HCT116 (cell line): ENCODE results near the gene HSDL2. TPM values are rescaled to one million over a fixed set of nuclear protein-coding genes. Genes with fewer than 3 reads are reported as not detected.

Experiments used
- ATAC-seq: fragments of 200-7000 bp; cut with Tn5 transposase; 2 replicates; pipeline ENCODE4 v1.9.1; 2020; ENCODE audit warnings: mild to moderate bottlenecking, moderate library complexity
- BruUV-seq: library from RNA; stranded (reverse); fragments of 400-500 nt; replicated peaks from 2 replicates; lab custom pipeline; 2021; lab: Mats Ljungman, UMichigan
- CTCF ChIA-PET: fragments of 300-600 bp; sonication (Branson Sonifier 250); formaldehyde crosslinking; loops from one replicate; lab custom pipeline; 2021; ENCODE audit warnings: antibody characterized with exemption; lab: Charles Lee
- POLR2A ChIA-PET: fragments of 300-600, 350-600 bp; sonication (Branson Sonifier 250); formaldehyde crosslinking; loops from one replicate; lab custom pipeline; 2021; ENCODE audit warnings: antibody characterized with exemption; lab: Charles Lee
- RAD21 ChIA-PET, 2 experiments: fragments of 300-600 bp; sonication (Branson Sonifier 250); formaldehyde crosslinking; loops; one replicate each; lab custom pipeline; 2023; ENCODE audit warnings: low total read pairs in 2 of 2; ENCODE audit not compliant: uncharacterized antibody in 2 of 2, unreplicated experiment in 2 of 2, low non-redundant PET in 1 of 2; lab: Charles Lee
- DNase-seq: peaks from one replicate; pipeline ENCODE4 v3.0.0-alpha.2; 2010; ENCODE audit warnings: low read depth, low spot score
- H2AFZ ChIP-seq: fragments of 200-600 bp; shearing (Covaris generic), sonication (generic); 2 replicates; pipeline ENCODE4 v1.6.1; 2017; ENCODE audit warnings: low read depth, mixed run types, mixed read lengths, antibody characterized with exemption, low read length; ENCODE audit not compliant: poor library complexity, severe bottlenecking
- H3K27ac ChIP-seq: 2 replicates; pipeline ENCODE4 v1.5.1; 2012; ENCODE audit warnings: low read depth, low read length
- H3K27me3 ChIP-seq: fragments of 200-600 bp; sonication (generic); 2 replicates; pipeline ENCODE4 v1.6.1; 2016; ENCODE audit warnings: mixed run types, low read length, mixed read lengths; ENCODE audit not compliant: insufficient read depth
- H3K36me3 ChIP-seq, 2 experiments: fragments of 200-500 bp in 1 of 2; fragments of 200-600 bp in 1 of 2; sonication (Bioruptor generic) in 1 of 2; sonication (generic) in 1 of 2; 2 replicates each; pipeline versions ENCODE4 v1.5.1 to v1.6.1; 2014 to 2016; ENCODE audit warnings: low read length in 2 of 2, inconsistent platforms in 1 of 2, mixed read lengths in 1 of 2, mixed run types in 1 of 2; ENCODE audit not compliant: insufficient read depth in 2 of 2, control insufficient read depth in 1 of 2
- H3K4me1 ChIP-seq, 2 experiments: fragments of 200-600 bp in 1 of 2; sonication (generic) in 1 of 2; 2 replicates each; pipeline versions ENCODE4 v1.5.1 to v1.6.1; 2012 to 2017; ENCODE audit warnings: low read length in 2 of 2, inconsistent platforms in 1 of 2, mild to moderate bottlenecking in 1 of 2, mixed read lengths in 1 of 2, mixed run types in 1 of 2, moderate library complexity in 1 of 2; ENCODE audit not compliant: insufficient read depth in 2 of 2, control insufficient read depth in 1 of 2
- H3K4me2 ChIP-seq: fragments of 200-600 bp; sonication (generic); 2 replicates; pipeline ENCODE4 v1.6.1; 2017; ENCODE audit warnings: mixed run types, low read length, mixed read lengths
- H3K4me3 ChIP-seq, 2 experiments: fragments of 200-600 bp in 1 of 2; sonication (generic) in 1 of 2; replicated peaks in 1 of 2; 2 replicates each; pipeline ENCODE4 v1.5.1; 2011 to 2016; ENCODE audit warnings: low read length in 2 of 2, control low read depth in 1 of 2, low read depth in 1 of 2, mild to moderate bottlenecking in 1 of 2, mixed read lengths in 1 of 2, mixed run types in 1 of 2
- H3K79me2 ChIP-seq: fragments of 200-600 bp; sonication (generic); 2 replicates; pipeline ENCODE4 v1.6.1; 2017; ENCODE audit warnings: mild to moderate bottlenecking, mixed run types, low read length, moderate library complexity, mixed read lengths; ENCODE audit not compliant: insufficient read depth
- H3K9ac ChIP-seq: fragments of 200-600 bp; sonication (generic); 2 replicates; pipeline ENCODE4 v1.6.1; 2016; ENCODE audit warnings: low read length, mixed read lengths
- H3K9me2 ChIP-seq: fragments of 200-600 bp; sonication (generic), shearing (Covaris generic); 2 replicates; pipeline ENCODE4 v1.6.1; 2017; ENCODE audit warnings: mixed run types, mild to moderate bottlenecking, moderate library complexity; ENCODE audit not compliant: insufficient read depth
- H3K9me3 ChIP-seq, 2 experiments: fragments of 200-500 bp in 1 of 2; fragments of 200-600 bp in 1 of 2; sonication (Bioruptor generic) in 1 of 2; sonication (generic) in 1 of 2; 2 replicates each; pipeline ENCODE4 v1.6.1; 2014 to 2017; ENCODE audit warnings: low read length in 2 of 2, mixed read lengths in 2 of 2, inconsistent platforms in 1 of 2, low read depth in 1 of 2, mild to moderate bottlenecking in 1 of 2, mixed run types in 1 of 2, moderate library complexity in 1 of 2; ENCODE audit not compliant: control insufficient read depth in 1 of 2, insufficient read depth in 1 of 2
- H4K20me1 ChIP-seq: fragments of 200-600 bp; sonication (generic), shearing (Covaris generic); 2 replicates; pipeline ENCODE4 v1.6.1; 2017; ENCODE audit warnings: mixed run types, mild to moderate bottlenecking, moderate library complexity; ENCODE audit not compliant: insufficient read depth
- ATF3 ChIP-seq: IDR thresholded peaks from 2 replicates; pipeline ENCODE4 v1.6.1; 2012
- CBX3 ChIP-seq: IDR thresholded peaks from 2 replicates; pipeline ENCODE4 v1.6.1; 2012; ENCODE audit warnings: low read depth
- CEBPB ChIP-seq: IDR thresholded peaks from 2 replicates; pipeline ENCODE4 v1.6.1; 2012; ENCODE audit warnings: low read depth
- EGR1 ChIP-seq: IDR thresholded peaks from 2 replicates; pipeline ENCODE4 v1.6.1; 2012; ENCODE audit warnings: low read depth
- EZH2 ChIP-seq: fragments of 200-600 bp; sonication (generic); IDR thresholded peaks from 2 replicates; pipeline ENCODE4 v1.6.1; 2017; ENCODE audit warnings: antibody characterized with exemption, mixed run types
- EZH2phosphoT487 ChIP-seq: fragments of 200-600 bp; IDR thresholded peaks from 2 replicates; pipeline ENCODE4 v1.6.1; 2018; ENCODE audit warnings: antibody characterized with exemption, borderline replicate concordance
- JUND ChIP-seq: IDR thresholded peaks from 2 replicates; pipeline ENCODE4 v1.6.1; 2012
- POLR2A ChIP-seq: IDR thresholded peaks from 2 replicates; pipeline ENCODE4 v1.7.0; 2011; ENCODE audit warnings: borderline replicate concordance; ENCODE audit not compliant: insufficient read depth, insufficient read length; ENCODE audit errors: extremely low read depth
- POLR2AphosphoS5 ChIP-seq: IDR thresholded peaks from 2 replicates; pipeline ENCODE4 v1.6.1; 2011; ENCODE audit warnings: mild to moderate bottlenecking, low read depth, low read length, moderate library complexity
- RAD21 ChIP-seq: IDR thresholded peaks from 2 replicates; pipeline ENCODE4 v1.6.1; 2012; ENCODE audit warnings: low read depth, mild to moderate bottlenecking
- SP1 ChIP-seq: IDR thresholded peaks from 2 replicates; pipeline ENCODE4 v1.6.1; 2012; ENCODE audit warnings: low read depth
- TCF7L2 ChIP-seq: IDR thresholded peaks from 2 replicates; pipeline ENCODE4 v1.7.0; 2011; ENCODE audit warnings: borderline replicate concordance, inconsistent platforms; ENCODE audit not compliant: insufficient read depth, insufficient read length; ENCODE audit errors: extremely low read depth
- ZBTB33 ChIP-seq: IDR thresholded peaks from 2 replicates; pipeline ENCODE4 v1.6.1; 2011; ENCODE audit warnings: mild to moderate bottlenecking, low read length, moderate library complexity; ENCODE audit not compliant: insufficient replicate concordance; ENCODE audit errors: extremely low read depth
- ZFX ChIP-seq: fragments of 450-650 bp; IDR thresholded peaks from 2 replicates; pipeline ENCODE4 v1.6.1; 2017
- ZNF274 ChIP-seq: fragments of 200-500 bp; sonication (Bioruptor generic); IDR thresholded peaks from 2 replicates; pipeline ENCODE4 v1.6.1; 2014; ENCODE audit warnings: mild to moderate bottlenecking, low read depth, low read length, inconsistent platforms
- intact Hi-C: fragments of 100-400 bp; cut with micrococcal nuclease; formaldehyde crosslinking; loops from 2 replicates; pipeline ENCODE4 v1.10.0; 2022
- total RNA-seq: library from RNA; stranded (reverse); gene quantifications from one replicate; pipeline ENCODE4 v1.2.1, GENCODE V29; 2021; ENCODE audit not compliant: unreplicated experiment
- TF ChIP-seq, protein P1 (sequence below), 3 experiments: fragments of 200-600 bp in 1 of 3; sonication (generic) in 1 of 3; IDR thresholded peaks in 2 of 3; conservative IDR thresholded peaks in 1 of 3; 2 replicates each; pipeline ENCODE4 v1.5.1; 2012 to 2017; ENCODE audit warnings: low read depth in 2 of 3, low read length in 2 of 3, antibody characterized with exemption in 1 of 3, borderline replicate concordance in 1 of 3, control low read depth in 1 of 3, mild to moderate bottlenecking in 1 of 3, mixed read lengths in 1 of 3, mixed run types in 1 of 3, moderate library complexity in 1 of 3; ENCODE audit not compliant: insufficient read depth in 1 of 3
- TF ChIP-seq, protein P2 (sequence below): IDR thresholded peaks from 2 replicates; pipeline ENCODE4 v1.6.1; 2012
- TF ChIP-seq, protein P3 (sequence below): IDR thresholded peaks from 2 replicates; pipeline ENCODE4 v1.6.1; 2012; ENCODE audit warnings: low read depth

HSDL2 gene
- total RNA-seq, 1 experiment from 2014 or later = 33.9 TPM

GRCh38 chr9:112333639-112334431 lies 46.1 kb upstream of the HSDL2 start:
- Histone ChIP-seq H3K4me2 (peak overlapping the region; percentile 90), H3K9ac (peak overlapping the region; percentile 89), H3K27me3 (no peaks in the 10 kb centered on the region), H4K20me1 (no peaks in the 10 kb centered on the region), H3K36me3 (no peaks in the 10 kb centered on the region), H2AFZ (peak overlapping the region; percentile 99), H3K9me3 (no peaks in the 10 kb centered on the region), H3K4me1 (peaks cover 23 to 43% of the 10 kb centered on the region in 2 experiments), H3K9me2 (no peaks in the 10 kb centered on the region), H3K79me2 (peaks cover 42% of the 10 kb centered on the region), H3K4me3 (peak overlapping the region; percentile 60 to 72), H3K27ac (peak overlapping the region; percentile 100)
- intact Hi-C loops = loop anchor here (1.0 to 10.0 kb wide), 5 partner anchors 45 to 702 kb away; partner anchors contain the start of gene DNAJC25
- CTCF ChIA-PET = interaction anchor here (0.6 to 1.7 kb wide), 5 partner anchors 27 to 236 kb away, joined by 3 to 10 read pairs (median 5); partner anchors contain the start of gene HSDL2
- ATAC-seq (peak; percentile 85), DNase-seq (peak; percentile 87)
- TSS peak; percentile 94 for BruUV-seq
- RAD21 ChIA-PET = interaction anchor here (1.0 to 1.4 kb wide), 3 partner anchors 221 to 223 kb away, joined by 5 to 15 read pairs (median 7); no protein-coding TSS in a partner anchor
- POLR2A ChIA-PET = interaction anchor here (1.1 to 1.6 kb wide), 3 partner anchors 19 to 221 kb away, joined by 4 to 7 read pairs (median 4); partner anchors contain the start of gene HSDL2
- TF ChIP-seq TCF7L2 = no peak
- no peak for TF ChIP-seq ATF3
- peak; percentile 55 for TF ChIP-seq RAD21
- peak; percentile 46; the same call in 1 of the 2 replicates for TF ChIP-seq POLR2AphosphoS5
- TF ChIP-seq ZNF274 = no peak
- TF ChIP-seq EZH2phosphoT487 = no peak
- no peak for TF ChIP-seq EZH2
- TF ChIP-seq CBX3 = no peak
- TF ChIP-seq, protein P1, sequence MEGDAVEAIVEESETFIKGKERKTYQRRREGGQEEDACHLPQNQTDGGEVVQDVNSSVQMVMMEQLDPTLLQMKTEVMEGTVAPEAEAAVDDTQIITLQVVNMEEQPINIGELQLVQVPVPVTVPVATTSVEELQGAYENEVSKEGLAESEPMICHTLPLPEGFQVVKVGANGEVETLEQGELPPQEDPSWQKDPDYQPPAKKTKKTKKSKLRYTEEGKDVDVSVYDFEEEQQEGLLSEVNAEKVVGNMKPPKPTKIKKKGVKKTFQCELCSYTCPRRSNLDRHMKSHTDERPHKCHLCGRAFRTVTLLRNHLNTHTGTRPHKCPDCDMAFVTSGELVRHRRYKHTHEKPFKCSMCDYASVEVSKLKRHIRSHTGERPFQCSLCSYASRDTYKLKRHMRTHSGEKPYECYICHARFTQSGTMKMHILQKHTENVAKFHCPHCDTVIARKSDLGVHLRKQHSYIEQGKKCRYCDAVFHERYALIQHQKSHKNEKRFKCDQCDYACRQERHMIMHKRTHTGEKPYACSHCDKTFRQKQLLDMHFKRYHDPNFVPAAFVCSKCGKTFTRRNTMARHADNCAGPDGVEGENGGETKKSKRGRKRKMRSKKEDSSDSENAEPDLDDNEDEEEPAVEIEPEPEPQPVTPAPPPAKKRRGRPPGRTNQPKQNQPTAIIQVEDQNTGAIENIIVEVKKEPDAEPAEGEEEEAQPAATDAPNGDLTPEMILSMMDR (IDR thresholded peaks at IDR 0.05 in 2 of 3, conservative IDR thresholded peaks at IDR 0.05 in 1 of 3; ENCODE audit: borderline replicate concordance in 1 of 3, insufficient read depth in 1 of 3, low read depth in 2 of 3, low read length in 2 of 3) = peak; percentile 34 to 49 (median 43); a peak in 5 of 6 replicates
- TF ChIP-seq POLR2A = no peak
- no peak for TF ChIP-seq ZFX
- TF ChIP-seq EGR1 = no peak
- no peak for TF ChIP-seq ZBTB33
- TF ChIP-seq, protein P2, sequence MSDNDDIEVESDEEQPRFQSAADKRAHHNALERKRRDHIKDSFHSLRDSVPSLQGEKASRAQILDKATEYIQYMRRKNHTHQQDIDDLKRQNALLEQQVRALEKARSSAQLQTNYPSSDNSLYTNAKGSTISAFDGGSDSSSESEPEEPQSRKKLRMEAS = peak; percentile 65
- peak; percentile 30; the same call in 1 of the 2 replicates for TF ChIP-seq SP1
- TF ChIP-seq, protein P3, sequence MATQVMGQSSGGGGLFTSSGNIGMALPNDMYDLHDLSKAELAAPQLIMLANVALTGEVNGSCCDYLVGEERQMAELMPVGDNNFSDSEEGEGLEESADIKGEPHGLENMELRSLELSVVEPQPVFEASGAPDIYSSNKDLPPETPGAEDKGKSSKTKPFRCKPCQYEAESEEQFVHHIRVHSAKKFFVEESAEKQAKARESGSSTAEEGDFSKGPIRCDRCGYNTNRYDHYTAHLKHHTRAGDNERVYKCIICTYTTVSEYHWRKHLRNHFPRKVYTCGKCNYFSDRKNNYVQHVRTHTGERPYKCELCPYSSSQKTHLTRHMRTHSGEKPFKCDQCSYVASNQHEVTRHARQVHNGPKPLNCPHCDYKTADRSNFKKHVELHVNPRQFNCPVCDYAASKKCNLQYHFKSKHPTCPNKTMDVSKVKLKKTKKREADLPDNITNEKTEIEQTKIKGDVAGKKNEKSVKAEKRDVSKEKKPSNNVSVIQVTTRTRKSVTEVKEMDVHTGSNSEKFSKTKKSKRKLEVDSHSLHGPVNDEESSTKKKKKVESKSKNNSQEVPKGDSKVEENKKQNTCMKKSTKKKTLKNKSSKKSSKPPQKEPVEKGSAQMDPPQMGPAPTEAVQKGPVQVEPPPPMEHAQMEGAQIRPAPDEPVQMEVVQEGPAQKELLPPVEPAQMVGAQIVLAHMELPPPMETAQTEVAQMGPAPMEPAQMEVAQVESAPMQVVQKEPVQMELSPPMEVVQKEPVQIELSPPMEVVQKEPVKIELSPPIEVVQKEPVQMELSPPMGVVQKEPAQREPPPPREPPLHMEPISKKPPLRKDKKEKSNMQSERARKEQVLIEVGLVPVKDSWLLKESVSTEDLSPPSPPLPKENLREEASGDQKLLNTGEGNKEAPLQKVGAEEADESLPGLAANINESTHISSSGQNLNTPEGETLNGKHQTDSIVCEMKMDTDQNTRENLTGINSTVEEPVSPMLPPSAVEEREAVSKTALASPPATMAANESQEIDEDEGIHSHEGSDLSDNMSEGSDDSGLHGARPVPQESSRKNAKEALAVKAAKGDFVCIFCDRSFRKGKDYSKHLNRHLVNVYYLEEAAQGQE = no peak
- TF ChIP-seq JUND = no peak
- TF ChIP-seq CEBPB = no peak
